Right lobe of liver (tissue), 6 donors: ENCODE measurements around the gene RIIAD1. TPM values are rescaled to one million over a fixed set of nuclear protein-coding genes. Genes with fewer than 3 reads are reported as not detected.
"Not testable (repeated sequence)": the region's sequence is repeated elsewhere in the genome, so short reads cannot be mapped to it uniquely, and the experiment has no call there.

Source experiments
- ATAC-seq, 4 donors: fragments of 200-7000 bp; cut with Tn5 transposase; one replicate each; pipeline ENCODE4 v1.9.1; 2020; ENCODE audit warnings: mild to moderate bottlenecking in 4 of 4, moderate library complexity in 4 of 4
- DNase-seq, 3 donors: peaks; one replicate each; pipeline ENCODE4 v3.0.0-alpha.2; 2020
- H3K27ac ChIP-seq, 3 donors: fragments of 200-600 bp; one replicate each; pipeline ENCODE4 v1.8.0; 2022
- H3K27me3 ChIP-seq, 2 donors: fragments of 200-600 bp; one replicate each; pipeline ENCODE4 v1.8.0; 2022
- H3K36me3 ChIP-seq, 4 donors: fragments of 200-600 bp; sonication (generic) in 1 of 4; one replicate each; pipeline versions ENCODE4 v1.5.1 to v1.8.0; 2017 to 2022; ENCODE audit warnings: control low read depth in 1 of 4
- H3K4me1 ChIP-seq, 4 donors: fragments of 200-600 bp; sonication (generic) in 1 of 4; one replicate each; pipeline versions ENCODE4 v1.5.1 to v1.8.0; 2017 to 2022; ENCODE audit warnings: control low read depth in 1 of 4
- H3K4me3 ChIP-seq, 3 donors: fragments of 200-600 bp; one replicate each; pipeline ENCODE4 v1.8.0; 2022
- H3K9me3 ChIP-seq, 4 donors: fragments of 200-600 bp; sonication (generic) in 1 of 4; one replicate each; pipeline versions ENCODE4 v1.5.1 to v1.8.0; 2017 to 2022; ENCODE audit warnings: control low read depth in 1 of 4
- CTCF ChIP-seq, 4 donors: fragments of 200-600 bp in 3 of 4; fragments of 450-650 bp in 1 of 4; IDR thresholded peaks; one replicate each; pipeline versions ENCODE4 v1.5.1 to v1.8.0; 2016 to 2022; ENCODE audit warnings: antibody characterized with exemption in 4 of 4, mild to moderate bottlenecking in 2 of 4
- POLR2A ChIP-seq: fragments of 450-650 bp; IDR thresholded peaks from one replicate; pipeline ENCODE4 v1.6.1; 2017; ENCODE audit warnings: antibody characterized with exemption, mild to moderate bottlenecking
- WGBS: methylation state at CpG from one replicate; pipeline ENCODE4 v1.1.6; 2018; ENCODE audit warnings: low coverage, low lambda C conversion rate; ENCODE audit not compliant: insufficient coverage; ENCODE audit errors: missing lambda C conversion rate; 5-methylcytosine and 5-hydroxymethylcytosine counted together
- intact Hi-C, 2 donors: fragments of 100-400 bp; cut with DNase I; formaldehyde crosslinking; loops; one replicate each; pipeline versions ENCODE4 v1.11.2 to v1.14.1; 2022
- total RNA-seq, 6 experiments: library from RNA; depleted of rRNA in 2 of 6; stranded (reverse); fragments of >200 nt in 2 of 6; fragmentation: NEBNext Ultra II Directional in 3 of 6; extraction: Animal tissue kit (Norgen Biotek cat#: 25700) in 3 of 6; gene quantifications; one replicate each; pipeline versions ENCODE4 v1.1.0 to v1.2.4, GENCODE V29; 2016 to 2023
- donor health status: DM: no; HTN: yes; CAD: no.
- donor health status: DM: no; HTN: no; CAD: no.
- donor health status: DM: no; HTN: no; CAD: no.
- donor health status: DM: no; HTN: yes; CAD: no.
- donor health status: DM: no; HTN: yes; CAD: no.

Gene RIIAD1
- total RNA-seq, 6 experiments from 2014 or later = not detected

- Histone ChIP-seq H3K4me1 (no peaks in the 10 kb centered on the region), H3K27me3 (no peaks in the 10 kb centered on the region), H3K36me3 (peaks cover 0 to 15% (median 0%) of the 10 kb centered on the region in 4 donors), H3K27ac (no peak overlapping the region), H3K9me3 (no peaks in the 10 kb centered on the region), H3K4me3 (no peak overlapping the region)
- intact Hi-C loops = no loop called here
- DNase-seq (no peak), ATAC-seq (no peak)
- 94% methylated on average over 2 of the region's 2 CpGs for WGBS
- TF ChIP-seq POLR2A (no peak), CTCF (IDR thresholded peaks at IDR 0.05) (no peak)
Measured at GRCh38 chr1:151681923-151682322, 39.4 kb upstream of the RIIAD1 start.

- WGBS = 98% methylated on average over 4 of the region's 7 CpGs
Measured at GRCh38 chr1:151682901-151683300, 38.4 kb upstream of the RIIAD1 start.

GRCh38 chr1:151684128-151684527 lies 37.2 kb upstream of the RIIAD1 start:
- H3K36me3 ChIP-seq = peaks cover 0 to 15% (median 0%) of the 10 kb centered on the region in 4 donors
- no peak for TF ChIP-seq POLR2A
- no peak overlapping the region for H3K27ac ChIP-seq
- H3K9me3 ChIP-seq = no peaks in the 10 kb centered on the region
- H3K4me1 ChIP-seq = peaks cover 0 to 12% (median 0%) of the 10 kb centered on the region in 4 donors
- no peaks in the 10 kb centered on the region for H3K27me3 ChIP-seq
- ATAC-seq (no peak), DNase-seq (no peak)
- H3K4me3 ChIP-seq = no peak overlapping the region
- intact Hi-C loops = no loop called here
- 65% methylated on average over 2 of the region's 2 CpGs for WGBS

More at GRCh38 chr1:151682901-151683300, 38.4 kb upstream of the RIIAD1 start:
- DNase-seq, ATAC-seq, H3K9me3 ChIP-seq, H3K27me3 ChIP-seq, intact Hi-C loops, H3K4me1 ChIP-seq, H3K4me3 ChIP-seq, H3K27ac ChIP-seq: not testable (repeated sequence)
- peaks cover 0 to 15% (median 0%) of the 10 kb centered on the region in 4 donors for H3K36me3 ChIP-seq

DNA sequence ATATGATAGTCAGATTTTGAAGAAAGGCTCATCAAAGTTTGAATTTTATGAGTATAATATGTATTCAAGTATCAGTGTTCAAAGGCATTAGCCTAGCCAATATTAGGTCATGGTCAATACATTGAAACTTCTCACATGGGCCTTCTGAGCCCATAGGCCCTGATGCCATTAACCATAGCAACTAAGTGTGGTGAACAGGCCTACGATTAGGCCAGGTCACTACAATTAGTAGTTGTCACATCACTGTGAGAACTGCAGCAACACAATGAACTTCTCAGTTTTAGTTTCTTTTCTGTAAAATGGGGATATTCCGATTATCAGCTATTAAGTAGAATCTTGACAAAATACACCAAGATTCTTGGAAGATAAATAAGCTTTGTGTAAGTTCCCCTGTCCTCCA lies 34.8 kb upstream of the RIIAD1 start:
- H3K27ac ChIP-seq = peak overlapping the region in 1 of 3 donors; percentile 59

DNA sequence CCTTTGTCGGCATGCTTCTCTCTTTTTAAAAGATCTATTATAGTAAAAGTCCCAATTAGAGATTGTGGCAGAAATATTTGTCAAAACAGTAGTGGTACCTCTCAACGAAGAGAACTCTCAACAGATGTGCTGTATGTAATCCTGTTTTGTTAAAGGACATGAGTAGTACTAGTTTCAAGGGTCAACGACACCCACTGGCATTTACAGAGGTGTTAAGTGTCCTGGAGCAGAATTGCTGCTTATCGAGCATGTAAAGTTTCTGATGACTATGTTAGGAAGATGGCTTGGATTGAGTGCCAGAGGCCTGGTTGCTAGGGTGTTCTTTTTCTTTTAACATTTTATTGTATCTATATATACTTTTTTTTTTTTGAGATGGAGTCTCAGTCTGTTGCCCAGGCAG lies 31.8 kb upstream of the RIIAD1 start:
- no peak overlapping the region for H3K27ac ChIP-seq
- H3K9me3 ChIP-seq = no peaks in the 10 kb centered on the region
- TF ChIP-seq CTCF (IDR thresholded peaks at IDR 0.05) (no peak), POLR2A (no peak)
- ATAC-seq = no peak
- no peak for DNase-seq
- peaks cover 0 to 24% (median 2%) of the 10 kb centered on the region in 4 donors for H3K36me3 ChIP-seq
- intact Hi-C loops = no loop called here
- no peaks in the 10 kb centered on the region for H3K27me3 ChIP-seq
- WGBS = 67% methylated on average over 4 of the region's 4 CpGs
- H3K4me3 ChIP-seq = no peak overlapping the region
- peaks cover 0 to 12% (median 0%) of the 10 kb centered on the region in 4 donors for H3K4me1 ChIP-seq

More for the DNA sequence above, 34.8 kb upstream of the RIIAD1 start:
- 86% methylated on average over 2 of the region's 2 CpGs for WGBS
- Histone ChIP-seq H3K4me1 (peaks cover 0 to 12% (median 0%) of the 10 kb centered on the region in 4 donors), H3K36me3 (peaks cover 0 to 15% (median 0%) of the 10 kb centered on the region in 4 donors), H3K4me3 (no peak overlapping the region), H3K9me3 (no peaks in the 10 kb centered on the region), H3K27me3 (no peaks in the 10 kb centered on the region)
- intact Hi-C loops = no loop called here
- ATAC-seq (no peak), DNase-seq (no peak)
- TF ChIP-seq CTCF (IDR thresholded peaks at IDR 0.05) (no peak), POLR2A (no peak)
